Measurements from ENCODE around the gene SLC9A3.

SLC9A3 gene

GRCh38 chr5:425714-426113, 98.5 kb downstream of the SLC9A3 start:
- Histone ChIP-seq H3K4ac (ENCODE audit: low read length) (no peak overlapping the region), H4K8ac (ENCODE audit: low read depth, low read length) (no peak overlapping the region), H3K9ac (ENCODE audit: low read depth, low read length, poor library complexity) (no peak overlapping the region), H3K4me2 (ENCODE audit: insufficient read depth, low read length, poor library complexity, severe bottlenecking) (no peak overlapping the region), H4K91ac (ENCODE audit: low read depth, low read length, poor library complexity) (no peak overlapping the region), H3K4me1 (ENCODE audit: control insufficient read depth in 2 of 2, insufficient read depth in 1 of 2, low read depth in 1 of 2, low read length in 2 of 2) (peaks cover 0 to 5% of the 10 kb centered on the region in 2 donors), H3K14ac (ENCODE audit: low read length) (no peak overlapping the region), H2BK5ac (ENCODE audit: low read length) (no peak overlapping the region), H2BK120ac (ENCODE audit: low read depth, low read length) (no peak overlapping the region), H3K36me3 (replicated peaks in 1 of 2; ENCODE audit: control insufficient read depth in 2 of 2, insufficient read depth in 2 of 2, low read length in 2 of 2) (no peaks in the 10 kb centered on the region), H3K4me3 (ENCODE audit: low read length in 2 of 2) (no peak overlapping the region), H3K9me3 (replicated peaks in 1 of 2; ENCODE audit: control insufficient read depth in 2 of 2, insufficient read depth in 1 of 2, low read depth in 1 of 2, low read length in 2 of 2) (peaks cover 0 to 8% of the 10 kb centered on the region in 2 donors), H2AK5ac (ENCODE audit: low read depth, low read length) (no peak overlapping the region), H2BK12ac (ENCODE audit: low read length) (no peak overlapping the region), H3K27me3 (ENCODE audit: control insufficient read depth in 3 of 3, insufficient read depth in 3 of 3, low read depth in 1 of 3, low read length in 3 of 3) (no peaks in the 10 kb centered on the region), H3K23ac (ENCODE audit: low read depth, low read length, poor library complexity) (no peak overlapping the region), H2BK15ac (ENCODE audit: low read length) (no peak overlapping the region), H2AFZ (ENCODE audit: low read length) (no peak overlapping the region), H3K79me1 (ENCODE audit: low read depth, low read length) (no peaks in the 10 kb centered on the region), H3K27ac (replicated peaks; ENCODE audit: low read length) (no peak overlapping the region), H3K18ac (ENCODE audit: low read length) (no peak overlapping the region)
- no CpG with 5 or more reads among the region's 5 CpGs for WGBS, 2 donors (ENCODE audit: extremely low coverage in 2 of 2, insufficient read length in 2 of 2, insufficient replicate concordance in 1 of 2)
- DNase-seq (ENCODE audit: low spot score): no peak

GRCh38 chr5:424301-425110, 99.7 kb downstream of the SLC9A3 start:
- H2BK5ac ChIP-seq (ENCODE audit: low read length): peak overlapping the region; percentile 91
- no peak overlapping the region for H3K23ac ChIP-seq (ENCODE audit: low read depth, low read length, poor library complexity)
- H3K4ac ChIP-seq (ENCODE audit: low read length): peak overlapping the region; percentile 67
- H3K79me1 ChIP-seq (ENCODE audit: low read depth, low read length): no peaks in the 10 kb centered on the region
- H2BK15ac ChIP-seq (ENCODE audit: low read length): peak overlapping the region; percentile 94
- no peak overlapping the region for H3K4me2 ChIP-seq (ENCODE audit: insufficient read depth, low read length, poor library complexity, severe bottlenecking)
- peaks cover 0 to 8% of the 10 kb centered on the region in 2 donors for H3K9me3 ChIP-seq (replicated peaks in 1 of 2; ENCODE audit: control insufficient read depth in 2 of 2, insufficient read depth in 1 of 2, low read depth in 1 of 2, low read length in 2 of 2)
- DNase-seq (ENCODE audit: low spot score): no peak
- peak overlapping the region; percentile 91 for H3K18ac ChIP-seq (ENCODE audit: low read length)
- H3K4me1 ChIP-seq (ENCODE audit: control insufficient read depth in 2 of 2, insufficient read depth in 1 of 2, low read depth in 1 of 2, low read length in 2 of 2): peaks cover 0 to 5% of the 10 kb centered on the region in 2 donors
- peak overlapping the region; percentile 98 for H2AK5ac ChIP-seq (ENCODE audit: low read depth, low read length)
- no peak overlapping the region for H3K27ac ChIP-seq (replicated peaks; ENCODE audit: low read length)
- H3K36me3 ChIP-seq (replicated peaks in 1 of 2; ENCODE audit: control insufficient read depth in 2 of 2, insufficient read depth in 2 of 2, low read length in 2 of 2): no peaks in the 10 kb centered on the region
- H2BK12ac ChIP-seq (ENCODE audit: low read length): peak overlapping the region; percentile 66
- H4K8ac ChIP-seq (ENCODE audit: low read depth, low read length): no peak overlapping the region
- H3K4me3 ChIP-seq (ENCODE audit: low read length in 2 of 2): no peak overlapping the region
- H3K27me3 ChIP-seq (ENCODE audit: control insufficient read depth in 3 of 3, insufficient read depth in 3 of 3, low read depth in 1 of 3, low read length in 3 of 3): no peaks in the 10 kb centered on the region
- no peak overlapping the region for H4K91ac ChIP-seq (ENCODE audit: low read depth, low read length, poor library complexity)
- H2BK120ac ChIP-seq (ENCODE audit: low read depth, low read length): no peak overlapping the region
- peak overlapping the region; percentile 16 for H3K9ac ChIP-seq (ENCODE audit: low read depth, low read length, poor library complexity)
- H3K14ac ChIP-seq (ENCODE audit: low read length): no peak overlapping the region
- no CpG with 5 or more reads among the region's 11 CpGs for WGBS, 2 donors (ENCODE audit: extremely low coverage in 2 of 2, insufficient read length in 2 of 2, insufficient replicate concordance in 1 of 2)
- H2AFZ ChIP-seq (ENCODE audit: low read length): peak overlapping the region; percentile 37

GRCh38 chr5:423626-424261, 100.5 kb downstream of the SLC9A3 start:
- Histone ChIP-seq H3K9ac (ENCODE audit: low read depth, low read length, poor library complexity) (no peak overlapping the region), H3K4me3 (ENCODE audit: low read length in 2 of 2) (no peak overlapping the region), H3K79me1 (ENCODE audit: low read depth, low read length) (no peaks in the 10 kb centered on the region), H3K4ac (ENCODE audit: low read length) (peak overlapping the region; percentile 1), H2BK15ac (ENCODE audit: low read length) (no peak overlapping the region), H2AK5ac (ENCODE audit: low read depth, low read length) (no peak overlapping the region), H2BK12ac (ENCODE audit: low read length) (peak overlapping the region; percentile 2), H2BK120ac (ENCODE audit: low read depth, low read length) (no peak overlapping the region), H3K27ac (replicated peaks; ENCODE audit: low read length) (no peak overlapping the region), H2BK5ac (ENCODE audit: low read length) (no peak overlapping the region), H2AFZ (ENCODE audit: low read length) (no peak overlapping the region), H3K23ac (ENCODE audit: low read depth, low read length, poor library complexity) (peak overlapping the region; percentile 37), H3K4me2 (ENCODE audit: insufficient read depth, low read length, poor library complexity, severe bottlenecking) (no peak overlapping the region), H4K91ac (ENCODE audit: low read depth, low read length, poor library complexity) (no peak overlapping the region), H3K9me3 (replicated peaks in 1 of 2; ENCODE audit: control insufficient read depth in 2 of 2, insufficient read depth in 1 of 2, low read depth in 1 of 2, low read length in 2 of 2) (peaks cover 0 to 6% of the 10 kb centered on the region in 2 donors), H3K36me3 (replicated peaks in 1 of 2; ENCODE audit: control insufficient read depth in 2 of 2, insufficient read depth in 2 of 2, low read length in 2 of 2) (no peaks in the 10 kb centered on the region), H4K8ac (ENCODE audit: low read depth, low read length) (no peak overlapping the region), H3K18ac (ENCODE audit: low read length) (peak overlapping the region; percentile 57), H3K27me3 (ENCODE audit: control insufficient read depth in 3 of 3, insufficient read depth in 3 of 3, low read depth in 1 of 3, low read length in 3 of 3) (no peaks in the 10 kb centered on the region), H3K14ac (ENCODE audit: low read length) (no peak overlapping the region), H3K4me1 (ENCODE audit: control insufficient read depth in 2 of 2, insufficient read depth in 1 of 2, low read depth in 1 of 2, low read length in 2 of 2) (peaks cover 0 to 5% of the 10 kb centered on the region in 2 donors)
- WGBS, 2 donors (ENCODE audit: extremely low coverage in 2 of 2, insufficient read length in 2 of 2, insufficient replicate concordance in 1 of 2): no CpG with 5 or more reads among the region's 24 CpGs
- no peak for DNase-seq (ENCODE audit: low spot score)

GRCh38 chr5:423233-423565, 101.0 kb downstream of the SLC9A3 start:
- no peak overlapping the region for H3K14ac ChIP-seq (ENCODE audit: low read length)
- H2AK5ac ChIP-seq (ENCODE audit: low read depth, low read length): no peak overlapping the region
- no peak overlapping the region for H3K9ac ChIP-seq (ENCODE audit: low read depth, low read length, poor library complexity)
- no peak overlapping the region for H3K4me3 ChIP-seq (ENCODE audit: low read length in 2 of 2)
- H4K91ac ChIP-seq (ENCODE audit: low read depth, low read length, poor library complexity): no peak overlapping the region
- no peak overlapping the region for H2BK15ac ChIP-seq (ENCODE audit: low read length)
- no peak overlapping the region for H3K4ac ChIP-seq (ENCODE audit: low read length)
- no peaks in the 10 kb centered on the region for H3K27me3 ChIP-seq (ENCODE audit: control insufficient read depth in 3 of 3, insufficient read depth in 3 of 3, low read depth in 1 of 3, low read length in 3 of 3)
- H3K27ac ChIP-seq (replicated peaks; ENCODE audit: low read length): no peak overlapping the region
- H3K79me1 ChIP-seq (ENCODE audit: low read depth, low read length): no peaks in the 10 kb centered on the region
- peaks cover 0 to 5% of the 10 kb centered on the region in 2 donors for H3K4me1 ChIP-seq (ENCODE audit: control insufficient read depth in 2 of 2, insufficient read depth in 1 of 2, low read depth in 1 of 2, low read length in 2 of 2)
- no CpG with 5 or more reads among the region's 9 CpGs for WGBS, 2 donors (ENCODE audit: extremely low coverage in 2 of 2, insufficient read length in 2 of 2, insufficient replicate concordance in 1 of 2)
- DNase-seq (ENCODE audit: low spot score): no peak
- no peak overlapping the region for H4K8ac ChIP-seq (ENCODE audit: low read depth, low read length)
- H2BK5ac ChIP-seq (ENCODE audit: low read length): no peak overlapping the region
- H2AFZ ChIP-seq (ENCODE audit: low read length): no peak overlapping the region
- no peak overlapping the region for H3K18ac ChIP-seq (ENCODE audit: low read length)
- H3K9me3 ChIP-seq (replicated peaks in 1 of 2; ENCODE audit: control insufficient read depth in 2 of 2, insufficient read depth in 1 of 2, low read depth in 1 of 2, low read length in 2 of 2): peaks cover 0 to 4% of the 10 kb centered on the region in 2 donors
- H3K4me2 ChIP-seq (ENCODE audit: insufficient read depth, low read length, poor library complexity, severe bottlenecking): no peak overlapping the region
- H2BK12ac ChIP-seq (ENCODE audit: low read length): no peak overlapping the region
- H2BK120ac ChIP-seq (ENCODE audit: low read depth, low read length): no peak overlapping the region
- no peak overlapping the region for H3K23ac ChIP-seq (ENCODE audit: low read depth, low read length, poor library complexity)
- no peaks in the 10 kb centered on the region for H3K36me3 ChIP-seq (replicated peaks in 1 of 2; ENCODE audit: control insufficient read depth in 2 of 2, insufficient read depth in 2 of 2, low read length in 2 of 2)

All from neuronal stem cell (in vitro differentiated cells).